Activated naive CD8-positive, alpha-beta T cell treated with anti-CD3 and anti-CD28 coated beads for 36 hours (primary cell): ENCODE measurements around the gene SMG6. TPM values are rescaled to one million over a fixed set of nuclear protein-coding genes. Genes with fewer than 3 reads are reported as not detected.

Experiments
- DNase-seq: peaks from one replicate; pipeline ENCODE4 v3.0.0; 2021
- H3K27ac Mint-ChIP-seq: one replicate; pipeline ENCODE4 v1.8.0; 2022; ENCODE audit warnings: mild to moderate bottlenecking, moderate library complexity, mixed read lengths
- H3K27me3 Mint-ChIP-seq: one replicate; pipeline ENCODE4 v1.8.0; 2022; ENCODE audit warnings: mild to moderate bottlenecking, mixed read lengths
- H3K36me3 Mint-ChIP-seq: one replicate; pipeline ENCODE4 v1.8.0; 2021; ENCODE audit warnings: mild to moderate bottlenecking, mixed read lengths
- H3K4me1 Mint-ChIP-seq: one replicate; pipeline ENCODE4 v1.8.0; 2021; ENCODE audit warnings: mixed read lengths
- H3K4me3 Mint-ChIP-seq: one replicate; pipeline ENCODE4 v1.8.0; 2022; ENCODE audit warnings: mild to moderate bottlenecking, moderate library complexity, mixed read lengths
- H3K9me3 Mint-ChIP-seq: one replicate; pipeline ENCODE4 v1.8.0; 2022; ENCODE audit warnings: mixed read lengths
- total RNA-seq, 2 experiments: library from RNA; stranded (reverse); gene quantifications; one replicate each; pipeline ENCODE4 v1.2.3, GENCODE V29; 2021

Gene SMG6
- total RNA-seq, 2 experiments from 2014 or later: 48.7 to 51.8 TPM

GRCh38 chr17:2123375-2124251, 180.0 kb downstream of the SMG6 start:
- Mint-ChIP-seq H3K4me1 (peaks cover 22% of the 10 kb centered on the region), H3K27ac (peak overlapping the region; percentile 6), H3K4me3 (no peak overlapping the region), H3K9me3 (no peaks in the 10 kb centered on the region), H3K27me3 (no peaks in the 10 kb centered on the region), H3K36me3 (peaks cover 22% of the 10 kb centered on the region)
- DNase-seq: no peak

- no peaks in the 10 kb centered on the region for H3K27me3 Mint-ChIP-seq
Observed at GRCh38 chr17:2122641-2123302, 180.8 kb downstream of the SMG6 start.

GRCh38 chr17:2120586-2121335, 182.8 kb downstream of the SMG6 start:
- peaks cover 16% of the 10 kb centered on the region for H3K36me3 Mint-ChIP-seq
- DNase-seq: no peak
- no peaks in the 10 kb centered on the region for H3K27me3 Mint-ChIP-seq
- H3K4me1 Mint-ChIP-seq: peaks cover 24% of the 10 kb centered on the region
- no peak overlapping the region for H3K4me3 Mint-ChIP-seq
- no peaks in the 10 kb centered on the region for H3K9me3 Mint-ChIP-seq
- H3K27ac Mint-ChIP-seq: no peak overlapping the region

More at GRCh38 chr17:2122641-2123302, 180.8 kb downstream of the SMG6 start:
- no peak for DNase-seq
- H3K9me3 Mint-ChIP-seq: no peaks in the 10 kb centered on the region
- no peak overlapping the region for H3K4me3 Mint-ChIP-seq
- no peak overlapping the region for H3K27ac Mint-ChIP-seq
- H3K36me3 Mint-ChIP-seq: peaks cover 24% of the 10 kb centered on the region
- peaks cover 24% of the 10 kb centered on the region for H3K4me1 Mint-ChIP-seq

GRCh38 chr17:2113279-2113622, 190.3 kb downstream of the SMG6 start:
- H3K27ac Mint-ChIP-seq: no peak overlapping the region
- H3K9me3 Mint-ChIP-seq: no peaks in the 10 kb centered on the region
- peaks cover 5% of the 10 kb centered on the region for H3K4me1 Mint-ChIP-seq

GRCh38 chr17:2111691-2112090, 191.9 kb downstream of the SMG6 start:
- Mint-ChIP-seq H3K4me1 (peaks cover 4% of the 10 kb centered on the region), H3K27me3 (no peaks in the 10 kb centered on the region), H3K9me3 (no peaks in the 10 kb centered on the region), H3K4me3 (no peak overlapping the region), H3K36me3 (no peaks in the 10 kb centered on the region), H3K27ac (no peak overlapping the region)
- no peak for DNase-seq

More at GRCh38 chr17:2113279-2113622, 190.3 kb downstream of the SMG6 start:
- peaks cover 3% of the 10 kb centered on the region for H3K36me3 Mint-ChIP-seq
- H3K27me3 Mint-ChIP-seq: no peaks in the 10 kb centered on the region
- no peak overlapping the region for H3K4me3 Mint-ChIP-seq
- no peak for DNase-seq

GRCh38 chr17:2110436-2110835, 193.1 kb downstream of the SMG6 start:
- DNase-seq: no peak
- Mint-ChIP-seq H3K4me1 (peaks cover 13% of the 10 kb centered on the region), H3K27ac (no peak overlapping the region), H3K9me3 (no peaks in the 10 kb centered on the region), H3K27me3 (no peaks in the 10 kb centered on the region), H3K4me3 (no peak overlapping the region), H3K36me3 (peaks cover 5% of the 10 kb centered on the region)

- Mint-ChIP-seq H3K36me3 (peaks cover 10% of the 10 kb centered on the region), H3K4me3 (no peak overlapping the region), H3K4me1 (peaks cover 15% of the 10 kb centered on the region), H3K27ac (no peak overlapping the region), H3K9me3 (no peaks in the 10 kb centered on the region), H3K27me3 (no peaks in the 10 kb centered on the region)
- DNase-seq: no peak
Observed at GRCh38 chr17:2108170-2108569, 195.4 kb downstream of the SMG6 start.

- Mint-ChIP-seq H3K9me3 (no peaks in the 10 kb centered on the region), H3K27ac (no peak overlapping the region), H3K4me1 (peaks cover 21% of the 10 kb centered on the region), H3K4me3 (no peak overlapping the region), H3K36me3 (peaks cover 10% of the 10 kb centered on the region), H3K27me3 (no peaks in the 10 kb centered on the region)
- no peak for DNase-seq
Observed at GRCh38 chr17:2107506-2107905, 196.1 kb downstream of the SMG6 start.

- no peak for DNase-seq
- H3K4me3 Mint-ChIP-seq: no peak overlapping the region
- peaks cover 10% of the 10 kb centered on the region for H3K36me3 Mint-ChIP-seq
Observed at GRCh38 chr17:2107050-2107449, 196.5 kb downstream of the SMG6 start.

GRCh38 chr17:2106308-2106955, 197.2 kb downstream of the SMG6 start:
- no peak overlapping the region for H3K27ac Mint-ChIP-seq
- H3K27me3 Mint-ChIP-seq: no peaks in the 10 kb centered on the region
- peaks cover 10% of the 10 kb centered on the region for H3K36me3 Mint-ChIP-seq
- no peak overlapping the region for H3K4me3 Mint-ChIP-seq
- peaks cover 27% of the 10 kb centered on the region for H3K4me1 Mint-ChIP-seq
- H3K9me3 Mint-ChIP-seq: no peaks in the 10 kb centered on the region
- DNase-seq: no peak

More at GRCh38 chr17:2107050-2107449, 196.5 kb downstream of the SMG6 start:
- Mint-ChIP-seq H3K4me1 (peaks cover 22% of the 10 kb centered on the region), H3K27me3 (no peaks in the 10 kb centered on the region), H3K27ac (no peak overlapping the region), H3K9me3 (no peaks in the 10 kb centered on the region)

GRCh38 chr17:2105663-2106062, 197.9 kb downstream of the SMG6 start:
- Mint-ChIP-seq H3K36me3 (peaks cover 10% of the 10 kb centered on the region), H3K9me3 (no peaks in the 10 kb centered on the region), H3K27me3 (no peaks in the 10 kb centered on the region), H3K4me1 (peaks cover 33% of the 10 kb centered on the region), H3K27ac (no peak overlapping the region), H3K4me3 (no peak overlapping the region)
- DNase-seq: no peak

GRCh38 chr17:2102931-2103809, 200.4 kb downstream of the SMG6 start:
- Mint-ChIP-seq H3K27me3 (no peaks in the 10 kb centered on the region), H3K4me3 (no peak overlapping the region), H3K36me3 (peaks cover 14% of the 10 kb centered on the region), H3K27ac (no peak overlapping the region), H3K9me3 (no peaks in the 10 kb centered on the region), H3K4me1 (peaks cover 36% of the 10 kb centered on the region)
- DNase-seq: no peak

GRCh38 chr17:2101448-2102257, 201.9 kb downstream of the SMG6 start:
- Mint-ChIP-seq H3K4me1 (peaks cover 37% of the 10 kb centered on the region), H3K36me3 (peaks cover 14% of the 10 kb centered on the region), H3K4me3 (no peak overlapping the region), H3K27ac (peak overlapping the region; percentile 54), H3K9me3 (no peaks in the 10 kb centered on the region), H3K27me3 (no peaks in the 10 kb centered on the region)
- DNase-seq: peak; percentile 48
